GM13977 (cell line): ENCODE results near the gene ANXA2R.
"Not testable (repeated sequence)": the region's sequence is repeated elsewhere in the genome, so short reads cannot be mapped to it uniquely, and the experiment has no call there.

ENCODE experiments used
- DNase-seq: peaks from one replicate; pipeline ENCODE4 v3.0.0; 2012; ENCODE audit warnings: low spot score
- in situ Hi-C: fragments of 300-500 bp; cut with MboI; formaldehyde crosslinking; loops from one replicate; pipeline ENCODE4 v1.12.0; 2022; ENCODE audit warnings: low sequenced_read_pairs, low pct_unique_long_range_greater_than_20kb, mixed read lengths, inconsistent platforms; ENCODE audit not compliant: unreplicated experiment
- TF ChIP-seq, protein P1 (sequence below): IDR thresholded peaks from 2 replicates; pipeline ENCODE4 v1.5.1; 2012; ENCODE audit warnings: mild to moderate bottlenecking, control low read depth; ENCODE audit not compliant: insufficient read depth; ENCODE audit errors: extremely low read depth, missing control alignments

ANXA2R gene

DNA sequence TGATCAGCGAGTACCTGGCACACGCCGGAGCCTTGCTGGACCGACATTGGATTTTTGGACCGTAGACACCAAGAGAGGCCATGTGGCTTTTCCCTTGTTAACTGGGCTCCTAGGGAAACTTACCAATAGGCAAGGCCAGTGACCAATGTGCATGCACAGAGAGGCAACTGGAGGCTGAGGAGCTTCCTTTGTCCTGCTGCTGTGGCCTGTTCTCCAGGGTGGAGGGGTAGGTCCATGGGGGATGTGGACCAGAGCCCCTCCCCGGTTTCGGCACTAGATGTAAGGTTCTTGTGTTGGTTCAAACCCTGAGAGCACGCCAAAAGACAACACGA lies 34.8 kb upstream of the ANXA2R start:
- TF ChIP-seq, protein P1, sequence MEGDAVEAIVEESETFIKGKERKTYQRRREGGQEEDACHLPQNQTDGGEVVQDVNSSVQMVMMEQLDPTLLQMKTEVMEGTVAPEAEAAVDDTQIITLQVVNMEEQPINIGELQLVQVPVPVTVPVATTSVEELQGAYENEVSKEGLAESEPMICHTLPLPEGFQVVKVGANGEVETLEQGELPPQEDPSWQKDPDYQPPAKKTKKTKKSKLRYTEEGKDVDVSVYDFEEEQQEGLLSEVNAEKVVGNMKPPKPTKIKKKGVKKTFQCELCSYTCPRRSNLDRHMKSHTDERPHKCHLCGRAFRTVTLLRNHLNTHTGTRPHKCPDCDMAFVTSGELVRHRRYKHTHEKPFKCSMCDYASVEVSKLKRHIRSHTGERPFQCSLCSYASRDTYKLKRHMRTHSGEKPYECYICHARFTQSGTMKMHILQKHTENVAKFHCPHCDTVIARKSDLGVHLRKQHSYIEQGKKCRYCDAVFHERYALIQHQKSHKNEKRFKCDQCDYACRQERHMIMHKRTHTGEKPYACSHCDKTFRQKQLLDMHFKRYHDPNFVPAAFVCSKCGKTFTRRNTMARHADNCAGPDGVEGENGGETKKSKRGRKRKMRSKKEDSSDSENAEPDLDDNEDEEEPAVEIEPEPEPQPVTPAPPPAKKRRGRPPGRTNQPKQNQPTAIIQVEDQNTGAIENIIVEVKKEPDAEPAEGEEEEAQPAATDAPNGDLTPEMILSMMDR = no peak
- in situ Hi-C loops = no loop called here
- DNase-seq = no peak

DNA sequence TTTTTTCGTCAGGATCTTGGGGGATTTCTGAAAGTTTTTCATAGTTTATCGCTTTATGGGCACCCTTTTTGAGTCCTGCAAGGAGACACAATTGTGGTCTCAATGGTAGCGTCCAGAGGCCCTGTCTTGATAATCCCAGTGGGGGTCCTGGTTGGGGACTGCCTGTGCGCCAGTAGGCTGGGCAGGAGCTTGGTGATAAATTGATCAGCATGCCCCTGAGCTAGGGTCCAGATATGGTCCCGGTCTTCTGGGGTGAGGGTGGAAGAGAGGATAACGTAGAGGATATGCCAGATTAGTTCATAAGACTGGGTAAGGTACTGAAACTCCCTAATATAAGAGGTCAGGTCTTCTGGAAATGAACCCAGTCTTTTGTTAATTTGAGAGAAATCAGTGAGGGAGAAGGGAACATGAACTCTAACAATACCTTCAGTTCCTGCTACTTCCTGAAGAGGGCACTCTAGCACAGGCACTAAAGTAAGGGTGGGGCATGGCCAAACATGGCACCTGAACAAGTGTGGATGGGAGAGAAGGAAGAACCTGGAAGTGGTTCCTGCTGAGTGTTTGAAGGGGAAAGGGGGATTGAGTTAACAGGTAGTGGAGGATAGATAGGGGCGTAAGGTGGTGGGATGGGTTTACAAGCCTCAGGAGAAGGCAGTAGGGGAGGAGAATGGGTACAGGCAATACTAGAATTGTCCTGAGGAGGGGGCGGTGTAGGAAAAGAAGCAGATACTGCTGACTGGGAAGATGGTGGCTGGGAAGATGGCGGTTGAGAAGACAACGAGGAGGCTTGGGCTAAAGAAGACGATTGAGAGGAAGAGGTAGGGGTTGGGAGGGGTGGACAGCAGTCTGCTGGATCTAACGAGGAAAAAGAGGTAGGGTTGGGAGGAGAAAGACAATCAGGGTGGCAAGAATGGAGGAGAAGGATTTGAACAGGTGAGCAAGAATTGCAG lies 33.8 kb upstream of the ANXA2R start:
- peak; percentile 59 for DNase-seq
- in situ Hi-C loops = no loop called here
- TF ChIP-seq, protein P1 = peak; percentile 81

DNA sequence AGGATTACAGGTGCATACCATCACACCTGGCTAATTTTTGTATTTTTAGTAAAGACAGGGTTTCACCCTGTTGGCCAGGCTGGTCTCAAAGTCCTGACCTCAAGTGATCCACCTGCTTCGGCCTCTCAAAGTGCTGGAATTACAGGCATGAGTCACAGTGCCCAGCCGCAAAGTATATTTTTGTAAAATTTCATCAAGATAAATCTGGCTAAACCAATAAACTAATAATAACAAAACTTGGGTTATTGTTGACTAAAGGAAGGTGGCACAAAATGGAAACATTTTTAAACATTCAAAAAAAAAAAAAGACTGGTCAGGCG lies 29.2 kb upstream of the ANXA2R start:
- in situ Hi-C loops, DNase-seq: not testable (repeated sequence)

DNA sequence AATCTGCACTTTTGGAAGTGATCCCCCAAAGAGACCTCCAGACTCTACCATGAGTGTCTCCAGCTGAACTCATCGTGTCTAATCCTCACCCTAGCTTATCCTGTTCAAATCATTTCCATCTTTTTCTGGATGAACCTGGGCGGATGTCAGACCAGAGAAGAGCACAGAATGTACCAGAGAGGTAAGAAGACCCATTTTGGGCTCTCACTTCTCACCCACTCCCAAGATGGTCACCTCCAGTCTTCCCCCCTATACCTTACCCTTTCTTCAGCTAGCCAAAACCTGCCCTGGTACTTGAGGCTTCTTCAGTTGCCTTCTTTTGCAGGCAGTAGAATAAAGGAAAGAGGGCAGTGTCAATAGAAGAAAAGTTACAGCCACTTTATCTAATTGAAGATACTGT lies 27.9 kb upstream of the ANXA2R start:
- TF ChIP-seq, protein P1 = no peak
- in situ Hi-C loops = no loop called here
- no peak for DNase-seq

DNA sequence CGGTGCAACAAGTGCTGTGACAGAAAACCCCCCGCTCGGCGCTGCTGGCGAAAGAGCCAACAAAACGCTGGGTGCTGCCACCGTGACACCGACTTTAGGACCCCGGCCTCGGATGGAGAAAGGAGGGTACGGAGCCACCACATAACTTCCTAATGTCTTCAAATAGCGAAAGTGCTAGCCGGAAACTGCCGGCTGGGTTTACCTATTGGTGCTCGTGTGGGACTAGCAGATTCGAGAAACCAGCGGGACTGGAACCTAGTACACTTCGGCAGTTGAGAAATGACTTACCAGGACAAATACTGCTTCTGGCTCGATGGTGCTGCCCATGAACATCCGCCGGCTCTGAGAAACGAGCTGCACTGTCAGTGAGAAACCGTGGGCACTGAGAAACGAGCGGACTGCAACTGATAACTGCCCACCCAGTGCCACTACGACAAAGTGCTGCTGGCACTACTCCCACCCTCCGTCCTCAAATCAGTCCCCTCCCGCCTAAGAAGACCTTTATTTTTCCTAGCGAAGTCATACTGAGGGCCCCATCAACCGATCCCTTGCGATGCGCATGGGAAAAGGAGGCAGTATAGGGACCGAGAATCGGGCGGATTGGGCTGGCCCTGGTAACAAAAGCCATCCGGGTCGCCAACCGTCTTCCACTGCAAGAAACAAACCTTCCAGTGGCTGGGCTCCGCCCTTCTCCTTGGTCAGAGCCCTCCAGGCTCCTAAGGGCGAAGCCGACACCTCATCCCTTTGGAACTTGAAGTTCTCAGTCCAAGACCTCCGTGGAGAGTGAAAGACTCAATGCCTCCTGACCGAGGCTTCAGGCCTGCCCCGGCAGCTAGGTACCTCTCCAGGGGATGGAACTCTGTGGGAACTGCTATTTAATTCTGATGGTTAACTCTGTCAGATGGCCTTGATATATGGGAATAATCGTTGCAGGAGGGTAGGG lies 27.0 kb upstream of the ANXA2R start:
- in situ Hi-C loops = no loop called here
- TF ChIP-seq, protein P1 = no peak
- DNase-seq = peak; percentile 73

DNA sequence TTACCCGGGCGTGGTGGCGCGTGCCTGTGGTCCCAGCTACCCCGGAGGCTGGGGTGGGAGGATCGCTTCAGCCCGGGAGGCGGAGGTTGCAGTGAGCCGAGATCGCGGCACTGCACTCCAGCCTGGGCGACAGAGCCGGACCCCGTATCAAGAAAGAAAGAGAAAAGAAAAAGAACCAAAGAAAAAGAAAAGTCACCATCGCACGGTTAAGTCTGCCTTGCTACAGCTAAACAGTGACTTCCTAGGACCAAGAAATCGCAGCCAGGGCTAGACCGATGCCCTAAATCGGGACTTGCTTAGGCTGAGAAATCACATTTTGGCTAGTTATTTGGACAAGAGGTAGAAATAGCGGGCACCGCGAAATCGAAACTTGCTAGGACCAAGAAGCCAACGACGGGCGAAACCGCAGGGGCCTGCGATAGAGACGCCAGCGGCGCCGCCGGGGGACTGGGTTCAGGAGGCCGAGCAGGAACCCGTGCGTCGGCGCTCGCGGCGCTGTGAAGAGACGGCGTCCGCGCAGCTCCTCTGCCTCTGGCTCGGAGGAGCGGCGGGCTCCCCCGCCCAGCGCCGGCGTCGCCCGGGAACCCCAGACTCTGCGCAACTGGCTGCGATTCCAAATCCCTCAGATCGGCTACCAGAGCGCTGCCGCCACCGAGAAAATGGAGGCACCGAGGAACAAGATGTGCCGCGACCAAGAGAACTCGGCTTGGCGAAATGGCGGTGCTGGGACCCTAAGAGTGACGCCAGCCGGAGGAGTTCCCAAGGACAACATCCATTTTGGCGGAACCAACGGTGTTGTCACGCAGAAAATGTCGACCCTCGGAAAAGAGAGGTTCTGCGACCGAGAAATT lies 26.1 kb upstream of the ANXA2R start:
- TF ChIP-seq, protein P1 = no peak
- DNase-seq = peak; percentile 53
- in situ Hi-C loops = no loop called here
